Smooth muscle cell (in vitro differentiated cells): ENCODE results near the gene TTR. TPM values are rescaled to one million over a fixed set of nuclear protein-coding genes. Genes with fewer than 3 reads are reported as not detected.

Experiments used
- DNase-seq: peaks from one replicate; lab custom pipeline; 2025; ENCODE audit not compliant: unreplicated experiment; lab: John Stamatoyannopoulos, UW
- H2AFZ ChIP-seq: fragments of 200-600 bp; sonication (generic); 2 replicates; pipeline ENCODE4 v1.6.0; 2016; ENCODE audit warnings: antibody characterized with exemption, low read depth, mild to moderate bottlenecking
- H3F3A ChIP-seq: fragments of 200-600 bp; sonication (generic); 2 replicates; pipeline ENCODE4 v1.6.0; 2017; ENCODE audit warnings: antibody characterized with exemption, low read depth
- H3K27ac ChIP-seq: fragments of 200-600 bp; sonication (generic); 2 replicates; pipeline ENCODE4 v1.5.1; 2016; ENCODE audit warnings: low read depth, mild to moderate bottlenecking
- H3K27me3 ChIP-seq: fragments of 200-600 bp; sonication (generic); 2 replicates; pipeline ENCODE4 v1.6.1; 2016; ENCODE audit warnings: low read depth, mild to moderate bottlenecking
- H3K36me3 ChIP-seq: fragments of 200-600 bp; sonication (generic); 2 replicates; pipeline ENCODE4 v1.5.1; 2016; ENCODE audit warnings: low read depth
- H3K4me1 ChIP-seq: fragments of 200-600 bp; sonication (generic); 2 replicates; pipeline ENCODE4 v1.5.1; 2016; ENCODE audit warnings: low read depth
- H3K4me2 ChIP-seq: fragments of 200-600 bp; sonication (generic); 2 replicates; pipeline ENCODE4 v1.6.0; 2016; ENCODE audit warnings: mild to moderate bottlenecking
- H3K4me3 ChIP-seq: fragments of 200-600 bp; sonication (generic); 2 replicates; pipeline ENCODE4 v1.5.1; 2016; ENCODE audit warnings: mild to moderate bottlenecking
- H3K79me2 ChIP-seq: fragments of 200-600 bp; sonication (generic); 2 replicates; pipeline ENCODE4 v1.6.0; 2016; ENCODE audit warnings: low read depth, mild to moderate bottlenecking
- H3K9ac ChIP-seq: fragments of 200-600 bp; sonication (generic); 2 replicates; pipeline ENCODE4 v1.6.0; 2016; ENCODE audit warnings: low read depth
- H3K9me3 ChIP-seq: fragments of 200-600 bp; sonication (generic); replicated peaks from 2 replicates; pipeline ENCODE4 v1.5.1; 2016; ENCODE audit warnings: low read depth
- H4K20me1 ChIP-seq: fragments of 200-600 bp; sonication (generic); 2 replicates; pipeline ENCODE4 v1.6.0; 2016; ENCODE audit warnings: low read depth
- WGBS: methylation state at CpG from one replicate; pipeline ENCODE4 v1.1.7; 2016; ENCODE audit warnings: low lambda C conversion rate; 5-methylcytosine and 5-hydroxymethylcytosine counted together
- polyA plus RNA-seq: library from polyadenylated mRNA; unstranded; fragments of >200 nt; fragmentation: Nextera tagmentation; extraction: Ambion mirVana; gene quantifications from 2 replicates; pipeline ENCODE4 v1.2.1, GENCODE V29; 2016
- total RNA-seq: library from RNA; depleted of rRNA; stranded (reverse); fragments of >200 nt; gene quantifications from 2 replicates; pipeline ENCODE4 v1.2.3, GENCODE V29; 2014
- TF ChIP-seq, protein P1 (sequence below): fragments of 200-600 bp; sonication (generic); IDR thresholded peaks from 2 replicates; pipeline ENCODE4 v1.5.1; 2017; ENCODE audit warnings: borderline replicate concordance, mild to moderate bottlenecking, antibody characterized with exemption; ENCODE audit not compliant: insufficient read depth, poor library complexity, severe bottlenecking

TTR gene
- total and polyA plus RNA-seq, 2 experiments from 2014 or later, result 2.6 TPM; not detected in 1

- Histone ChIP-seq H3K36me3 (no peaks in the 10 kb centered on the region), H3K4me1 (peaks cover 9% of the 10 kb centered on the region), H3K27me3 (no peaks in the 10 kb centered on the region), H3K79me2 (no peaks in the 10 kb centered on the region), H3K27ac (no peak overlapping the region), H3K4me2 (no peak overlapping the region), H3K9ac (no peak overlapping the region), H3F3A (no peaks in the 10 kb centered on the region), H2AFZ (no peak overlapping the region), H3K4me3 (no peak overlapping the region), H4K20me1 (no peaks in the 10 kb centered on the region), H3K9me3 (no peaks in the 10 kb centered on the region)
- WGBS, result 24% methylated on average over 1 of the region's 1 CpG
- TF ChIP-seq, protein P1, sequence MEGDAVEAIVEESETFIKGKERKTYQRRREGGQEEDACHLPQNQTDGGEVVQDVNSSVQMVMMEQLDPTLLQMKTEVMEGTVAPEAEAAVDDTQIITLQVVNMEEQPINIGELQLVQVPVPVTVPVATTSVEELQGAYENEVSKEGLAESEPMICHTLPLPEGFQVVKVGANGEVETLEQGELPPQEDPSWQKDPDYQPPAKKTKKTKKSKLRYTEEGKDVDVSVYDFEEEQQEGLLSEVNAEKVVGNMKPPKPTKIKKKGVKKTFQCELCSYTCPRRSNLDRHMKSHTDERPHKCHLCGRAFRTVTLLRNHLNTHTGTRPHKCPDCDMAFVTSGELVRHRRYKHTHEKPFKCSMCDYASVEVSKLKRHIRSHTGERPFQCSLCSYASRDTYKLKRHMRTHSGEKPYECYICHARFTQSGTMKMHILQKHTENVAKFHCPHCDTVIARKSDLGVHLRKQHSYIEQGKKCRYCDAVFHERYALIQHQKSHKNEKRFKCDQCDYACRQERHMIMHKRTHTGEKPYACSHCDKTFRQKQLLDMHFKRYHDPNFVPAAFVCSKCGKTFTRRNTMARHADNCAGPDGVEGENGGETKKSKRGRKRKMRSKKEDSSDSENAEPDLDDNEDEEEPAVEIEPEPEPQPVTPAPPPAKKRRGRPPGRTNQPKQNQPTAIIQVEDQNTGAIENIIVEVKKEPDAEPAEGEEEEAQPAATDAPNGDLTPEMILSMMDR, result peak; percentile 21
- DNase-seq, result no peak
Measured at GRCh38 chr18:31563778-31564177, 27.9 kb upstream of the TTR start.

DNA sequence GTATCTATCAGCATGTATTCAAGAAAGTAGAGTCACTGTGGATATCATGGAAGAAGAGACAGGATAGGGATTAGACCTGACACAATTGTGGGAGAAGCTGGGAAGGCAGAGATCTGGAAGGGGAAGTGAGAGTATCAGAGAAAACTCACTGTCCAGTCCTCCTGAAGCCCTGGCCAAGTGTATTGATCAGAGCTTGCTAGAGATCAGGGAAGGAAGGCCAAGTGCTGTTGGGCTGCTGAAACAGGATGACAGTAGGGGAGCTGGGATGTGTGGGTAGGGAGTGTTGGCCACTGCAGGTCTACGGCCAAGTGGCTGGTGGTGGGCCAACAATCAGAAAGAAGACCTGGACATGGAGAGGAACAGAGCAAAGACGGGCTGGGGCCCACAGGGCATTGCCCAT is 26.3 kb upstream of the TTR start:
- TF ChIP-seq, protein P1, result no peak
- Histone ChIP-seq H3F3A (no peaks in the 10 kb centered on the region), H3K27me3 (no peaks in the 10 kb centered on the region), H3K9me3 (no peaks in the 10 kb centered on the region), H3K9ac (no peak overlapping the region), H3K4me1 (peaks cover 9% of the 10 kb centered on the region), H4K20me1 (no peaks in the 10 kb centered on the region), H3K79me2 (no peaks in the 10 kb centered on the region), H3K27ac (no peak overlapping the region), H3K4me2 (no peak overlapping the region), H3K4me3 (no peak overlapping the region), H2AFZ (no peak overlapping the region), H3K36me3 (no peaks in the 10 kb centered on the region)
- DNase-seq, result no peak
- 87% methylated on average over 2 of the region's 2 CpGs for WGBS

DNA sequence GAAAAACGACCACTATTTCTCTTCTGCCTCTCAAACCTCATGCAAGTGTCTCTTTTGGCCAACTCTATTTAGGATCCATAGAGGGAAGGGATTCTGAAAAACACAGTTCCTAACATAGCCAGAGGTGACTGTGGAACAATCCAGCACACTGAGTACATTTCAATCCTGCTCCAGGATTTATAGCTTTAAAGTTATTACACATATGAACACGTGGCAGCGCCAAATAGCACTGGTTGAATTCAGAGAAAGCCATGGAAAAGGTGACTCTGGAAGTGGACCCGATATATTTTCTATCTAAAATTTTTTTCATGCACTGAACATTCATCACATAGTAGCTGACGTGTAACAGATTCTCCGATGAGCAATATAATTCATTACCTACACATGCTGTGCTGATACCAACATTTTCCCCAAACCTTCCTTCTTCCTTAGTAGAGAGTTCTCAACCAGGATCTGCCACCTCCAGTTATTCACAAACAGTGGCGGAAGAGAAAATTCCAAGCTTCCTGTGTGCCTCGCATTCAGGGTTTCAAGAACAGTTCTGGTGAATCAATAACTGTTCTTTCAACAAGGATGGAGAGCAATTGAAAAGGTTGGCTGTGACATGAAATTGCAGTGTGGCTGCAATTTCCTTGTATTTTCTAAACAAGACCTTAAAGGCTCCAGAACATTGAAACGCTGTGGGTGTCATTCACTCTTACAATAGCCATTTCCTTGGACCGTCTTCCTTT is 25.7 kb upstream of the TTR start:
- no peak overlapping the region for H3K9ac ChIP-seq
- no peak overlapping the region for H3K27ac ChIP-seq
- TF ChIP-seq, protein P1, result no peak
- H3K4me2 ChIP-seq, result no peak overlapping the region
- peaks cover 9% of the 10 kb centered on the region for H3K4me1 ChIP-seq
- H3K27me3 ChIP-seq, result no peaks in the 10 kb centered on the region
- H3K4me3 ChIP-seq, result no peak overlapping the region
- no peak for DNase-seq
- H3K79me2 ChIP-seq, result no peaks in the 10 kb centered on the region
- no peak overlapping the region for H2AFZ ChIP-seq
- no peaks in the 10 kb centered on the region for H3K36me3 ChIP-seq
- H4K20me1 ChIP-seq, result no peaks in the 10 kb centered on the region
- H3K9me3 ChIP-seq, result no peaks in the 10 kb centered on the region
- 93% methylated on average over 10 of the region's 10 CpGs for WGBS
- H3F3A ChIP-seq, result no peaks in the 10 kb centered on the region
